HEK293 (cell line): ENCODE data around the gene TSHR.

Experiments
- CTCF ChIA-PET: fragments of 350-600 bp; formaldehyde crosslinking; extraction: SDS; loops from one replicate; lab custom pipeline; 2021; ENCODE audit warnings: antibody characterized with exemption; lab: Yijun Ruan, JAX
- POLR2A ChIA-PET: fragments of 300-600 bp; formaldehyde crosslinking; extraction: SDS; loops from one replicate; lab custom pipeline; 2020; ENCODE audit warnings: antibody characterized with exemption, inconsistent platforms; lab: Yijun Ruan, JAX
- H3K27ac ChIP-seq: fragments of 200-500 bp; sonication (Bioruptor generic); 2 replicates; pipeline ENCODE4 v1.5.1; 2014; ENCODE audit warnings: low read depth, low read length, control low read depth, inconsistent platforms; ENCODE audit errors: extremely low read depth
- H3K36me3 ChIP-seq, 2 experiments: fragments of 200-500 bp in 1 of 2; sonication (Bioruptor generic) in 1 of 2; 1 replicate in 1 of 2; 2 replicates in 1 of 2; pipeline ENCODE4 v1.5.1; 2014 to 2017; ENCODE audit warnings: inconsistent platforms in 2 of 2, low read length in 2 of 2; ENCODE audit not compliant: control insufficient read depth in 2 of 2, insufficient read depth in 1 of 2
- H3K4me1 ChIP-seq: fragments of 200-500 bp; sonication (Bioruptor generic); 2 replicates; pipeline ENCODE4 v1.5.1; 2014; ENCODE audit warnings: mild to moderate bottlenecking, low read length, inconsistent platforms; ENCODE audit not compliant: control insufficient read depth, insufficient read depth
- H3K4me3 ChIP-seq: 2 replicates; pipeline ENCODE4 v1.5.1; 2011; ENCODE audit warnings: low read depth, mild to moderate bottlenecking, control low read depth, low read length, moderate library complexity
- H3K9me3 ChIP-seq: fragments of 200-500 bp; sonication (Bioruptor generic); 2 replicates; pipeline ENCODE4 v1.5.1; 2014; ENCODE audit warnings: low read depth, low read length, inconsistent platforms; ENCODE audit not compliant: control insufficient read depth, insufficient read depth
- BCL6B ChIP-seq: fragments of 450-650 bp; formaldehyde crosslinking; IDR thresholded peaks from 2 replicates; pipeline ENCODE4 v1.5.1; 2017; ENCODE audit warnings: missing biosample characterization, missing genetic modification characterization
- OVOL3 ChIP-seq: fragments of 450-650 bp; formaldehyde crosslinking; IDR thresholded peaks from 2 replicates; pipeline ENCODE4 v1.5.1; 2016; ENCODE audit warnings: missing biosample characterization, missing genetic modification characterization
- SCRT1 ChIP-seq: fragments of 450-650 bp; formaldehyde crosslinking; IDR thresholded peaks from 2 replicates; pipeline ENCODE4 v1.5.1; 2016; ENCODE audit warnings: missing biosample characterization, missing genetic modification characterization, borderline replicate concordance
- ZBTB7A ChIP-seq: fragments of 450-650 bp; formaldehyde crosslinking; IDR thresholded peaks from 2 replicates; pipeline ENCODE4 v1.5.1; 2016; ENCODE audit warnings: low read depth, missing biosample characterization, missing genetic modification characterization
- ZNF133 ChIP-seq: fragments of 450-650 bp; formaldehyde crosslinking; IDR thresholded peaks from 2 replicates; pipeline ENCODE4 v1.5.1; 2016; ENCODE audit warnings: missing biosample characterization, missing genetic modification characterization
- ZNF23 ChIP-seq: fragments of 450-650 bp; formaldehyde crosslinking; IDR thresholded peaks from 2 replicates; pipeline ENCODE4 v1.5.1; 2016; ENCODE audit warnings: missing biosample characterization, missing genetic modification characterization, borderline replicate concordance
- ZNF274 ChIP-seq, 2 experiments: fragments of 200-500 bp in 1 of 2; fragments of 450-650 bp in 1 of 2; sonication (Bioruptor generic) in 1 of 2; formaldehyde crosslinking in 1 of 2; IDR thresholded peaks; 2 replicates each; pipeline versions ENCODE4 v1.5.1 to v1.6.1; 2014 to 2016; ENCODE audit warnings: borderline replicate concordance in 1 of 2, inconsistent platforms in 1 of 2, low read length in 1 of 2, missing biosample characterization in 1 of 2, missing genetic modification characterization in 1 of 2
- ZNF354C ChIP-seq: fragments of 450-650 bp; formaldehyde crosslinking; IDR thresholded peaks from 2 replicates; pipeline ENCODE4 v1.5.1; 2016; ENCODE audit warnings: missing biosample characterization, missing genetic modification characterization, low read depth, borderline replicate concordance
- ZNF398 ChIP-seq: fragments of 450-650 bp; formaldehyde crosslinking; IDR thresholded peaks from 2 replicates; pipeline ENCODE4 v1.5.1; 2017; ENCODE audit warnings: missing biosample characterization, missing genetic modification characterization
- ZNF473 ChIP-seq: fragments of 450-650 bp; formaldehyde crosslinking; IDR thresholded peaks from 2 replicates; pipeline ENCODE4 v1.5.1; 2017; ENCODE audit warnings: missing biosample characterization, missing genetic modification characterization
- ZNF518A ChIP-seq: fragments of 450-650 bp; formaldehyde crosslinking; conservative IDR thresholded peaks from 2 replicates; pipeline ENCODE4 v1.5.1; 2016; ENCODE audit warnings: low read depth, missing biosample characterization, missing genetic modification characterization
- ZNF521 ChIP-seq: fragments of 450-650 bp; formaldehyde crosslinking; IDR thresholded peaks from 2 replicates; pipeline ENCODE4 v1.5.1; 2017; ENCODE audit warnings: missing biosample characterization, mild to moderate bottlenecking, missing genetic modification characterization
- ZNF571 ChIP-seq: fragments of 450-650 bp; formaldehyde crosslinking; IDR thresholded peaks from 2 replicates; pipeline ENCODE4 v1.5.0; 2017; ENCODE audit warnings: missing biosample characterization, missing genetic modification characterization
- ZNF580 ChIP-seq: fragments of 450-650 bp; formaldehyde crosslinking; IDR thresholded peaks from 2 replicates; pipeline ENCODE4 v1.5.1; 2016; ENCODE audit warnings: missing biosample characterization, missing genetic modification characterization
- ZNF585B ChIP-seq: fragments of 450-650 bp; formaldehyde crosslinking; IDR thresholded peaks from 2 replicates; pipeline ENCODE4 v1.5.1; 2016; ENCODE audit warnings: missing biosample characterization, missing genetic modification characterization
- ZNF596 ChIP-seq: fragments of 450-650 bp; IDR thresholded peaks from 2 replicates; pipeline ENCODE4 v1.5.0; 2018; ENCODE audit warnings: missing biosample characterization, mild to moderate bottlenecking, missing genetic modification characterization, moderate library complexity
- ZNF639 ChIP-seq: fragments of 450-650 bp; formaldehyde crosslinking; IDR thresholded peaks from 2 replicates; pipeline ENCODE4 v1.5.1; 2016; ENCODE audit warnings: missing biosample characterization, missing genetic modification characterization
- ZNF660 ChIP-seq: fragments of 450-650 bp; IDR thresholded peaks from 2 replicates; pipeline ENCODE4 v1.5.1; 2018; ENCODE audit warnings: missing biosample characterization, mild to moderate bottlenecking, missing genetic modification characterization

TSHR gene

GRCh38 chr14:81187832-81188522 lies 232.6 kb downstream of the TSHR start:
- Histone ChIP-seq H3K27ac (no peak overlapping the region), H3K36me3 (peaks cover 33 to 59% of the 10 kb centered on the region in 2 experiments), H3K4me3 (no peak overlapping the region), H3K4me1 (no peaks in the 10 kb centered on the region), H3K9me3 (no peaks in the 10 kb centered on the region)
- CTCF ChIA-PET = interaction anchor here (0.6 kb wide), 1 partner anchor 253 kb away, joined by 3 read pairs; no protein-coding TSS in a partner anchor
- POLR2A ChIA-PET = no interaction called here
- no peak for TF ChIP-seq ZNF585B (tag by site-specific recombination)
- TF ChIP-seq BCL6B = no peak
- TF ChIP-seq ZNF660 = no peak
- TF ChIP-seq OVOL3 (tag by site-specific recombination) = no peak
- no peak for TF ChIP-seq ZBTB7A
- TF ChIP-seq SCRT1 = no peak
- no peak for TF ChIP-seq ZNF571 (tag by site-specific recombination)
- no peak for TF ChIP-seq ZNF274 (IDR thresholded peaks at IDR 0.05; ENCODE audit: low read length)
- TF ChIP-seq ZNF274 (tag by site-specific recombination; IDR thresholded peaks at IDR 0.05; ENCODE audit: borderline replicate concordance) = no peak
- no peak for TF ChIP-seq ZNF133 (tag by site-specific recombination)
- TF ChIP-seq ZNF580 (tag by site-specific recombination) = no peak
- no peak for TF ChIP-seq ZNF596 (tag by site-specific recombination)
- no peak for TF ChIP-seq ZNF473
- TF ChIP-seq ZNF521 (tag by site-specific recombination) = no peak
- TF ChIP-seq ZNF23 = no peak
- no peak for TF ChIP-seq ZNF354C (tag by site-specific recombination)
- TF ChIP-seq ZNF398 = no peak
- no peak for TF ChIP-seq ZNF518A (tag by site-specific recombination)

GRCh38 chr14:81192594-81192993 lies 237.2 kb downstream of the TSHR start:
- Histone ChIP-seq H3K4me1 (no peaks in the 10 kb centered on the region), H3K9me3 (no peaks in the 10 kb centered on the region), H3K27ac (no peak overlapping the region), H3K36me3 (peaks cover 43 to 77% of the 10 kb centered on the region in 2 experiments), H3K4me3 (no peak overlapping the region)
- no peak for TF ChIP-seq ZNF639 (tag by site-specific recombination)
- CTCF ChIA-PET = no interaction called here
- POLR2A ChIA-PET = no interaction called here
